ENCODE measurements around the gene MYLIP.

MYLIP gene

GRCh38 chr6:16180696-16181438, 52.0 kb downstream of the MYLIP start:
- POLR2A ChIA-PET = no interaction called here
- CTCF ChIA-PET = interaction anchor here (0.6 to 7.7 kb wide), 10 partner anchors 9 to 495 kb away, joined by 3 to 113 read pairs (median 6); no protein-coding TSS in a partner anchor
- H3K4me3 ChIP-seq (ENCODE audit: low read depth, low read length) = no peak overlapping the region

GRCh38 chr6:16181439-16182297, 52.8 kb downstream of the MYLIP start:
- DNase-seq (ENCODE audit: low read depth, low spot score) = no peak
- no peak overlapping the region for H3K4me3 ChIP-seq (ENCODE audit: low read depth, low read length)
- ChIA-PET POLR2A (no interaction called here), CTCF (interaction anchor here (0.8 to 7.7 kb wide), 17 partner anchors 10 to 517 kb away, joined by 3 to 113 read pairs (median 12); no protein-coding TSS in a partner anchor)
- TF ChIP-seq CTCF (IDR thresholded peaks at IDR 0.05; ENCODE audit: insufficient read depth, low read length, missing control alignments) = no peak

More at GRCh38 chr6:16180696-16181438, 52.0 kb downstream of the MYLIP start:
- no peak for TF ChIP-seq CTCF (IDR thresholded peaks at IDR 0.05; ENCODE audit: insufficient read depth, low read length, missing control alignments)
- DNase-seq (ENCODE audit: low read depth, low spot score) = no peak

GRCh38 chr6:16183187-16183664, 54.3 kb downstream of the MYLIP start:
- ChIA-PET POLR2A (no interaction called here), CTCF (interaction anchor here (0.7 to 7.7 kb wide), 46 partner anchors 9 to 553 kb away, joined by 3 to 113 read pairs (median 4); partner anchors contain the start of gene MYLIP)
- DNase-seq (ENCODE audit: low read depth, low spot score) = peak; percentile 16
- no peak overlapping the region for H3K4me3 ChIP-seq (ENCODE audit: low read depth, low read length)
- TF ChIP-seq CTCF (IDR thresholded peaks at IDR 0.05; ENCODE audit: insufficient read depth, low read length, missing control alignments) = peak; percentile 46

- TF ChIP-seq CTCF (IDR thresholded peaks at IDR 0.05; ENCODE audit: insufficient read depth, low read length, missing control alignments) = peak; percentile 32
- ChIA-PET CTCF (interaction anchor here (1.4 to 7.7 kb wide), 16 partner anchors 8 to 560 kb away, joined by 3 to 113 read pairs (median 13); no protein-coding TSS in a partner anchor), POLR2A (no interaction called here)
- DNase-seq (ENCODE audit: low read depth, low spot score) = no peak
- H3K4me3 ChIP-seq (ENCODE audit: low read depth, low read length) = no peak overlapping the region
Observed at GRCh38 chr6:16184129-16184528, 55.2 kb downstream of the MYLIP start.

- CTCF ChIA-PET = interaction anchor here (1.4 to 7.7 kb wide), 9 partner anchors 10 to 560 kb away, joined by 3 to 113 read pairs (median 19); no protein-coding TSS in a partner anchor
- DNase-seq (ENCODE audit: low read depth, low spot score) = no peak
- POLR2A ChIA-PET = no interaction called here
- TF ChIP-seq CTCF (IDR thresholded peaks at IDR 0.05; ENCODE audit: insufficient read depth, low read length, missing control alignments) = no peak
- H3K4me3 ChIP-seq (ENCODE audit: low read depth, low read length) = no peak overlapping the region
Observed at GRCh38 chr6:16184551-16184950, 55.7 kb downstream of the MYLIP start.
